ENCODE results near the gene PITPNC1. TPM values are rescaled to one million over a fixed set of nuclear protein-coding genes. Genes with fewer than 3 reads are reported as not detected.
"Not testable (repeated sequence)": the region's sequence is repeated elsewhere in the genome, so short reads cannot be mapped to it uniquely, and the experiment has no call there.

The PITPNC1 gene
- total RNA-seq, 4 donors from 2014 or later, result 14.1 to 35.5 (median 31.8) TPM

- Histone ChIP-seq H3K27ac (replicated peaks in 1 of 4) (peak overlapping the region; percentile 55 to 71 (median 67)), H3K4me3 (no peak overlapping the region), H3K4me1 (peaks cover 27 to 46% (median 39%) of the 10 kb centered on the region in 4 donors), H3K36me3 (no peaks in the 10 kb centered on the region), H3K9me3 (no peaks in the 10 kb centered on the region), H3K27me3 (no peaks in the 10 kb centered on the region)
- TF ChIP-seq EP300 (IDR thresholded peaks at IDR 0.05) (no peak), POLR2A (IDR thresholded peaks at IDR 0.05; ENCODE audit: low read depth) (no peak), POLR2AphosphoS5 (IDR thresholded peaks at IDR 0.05) (no peak)
- TF ChIP-seq, protein P1, sequence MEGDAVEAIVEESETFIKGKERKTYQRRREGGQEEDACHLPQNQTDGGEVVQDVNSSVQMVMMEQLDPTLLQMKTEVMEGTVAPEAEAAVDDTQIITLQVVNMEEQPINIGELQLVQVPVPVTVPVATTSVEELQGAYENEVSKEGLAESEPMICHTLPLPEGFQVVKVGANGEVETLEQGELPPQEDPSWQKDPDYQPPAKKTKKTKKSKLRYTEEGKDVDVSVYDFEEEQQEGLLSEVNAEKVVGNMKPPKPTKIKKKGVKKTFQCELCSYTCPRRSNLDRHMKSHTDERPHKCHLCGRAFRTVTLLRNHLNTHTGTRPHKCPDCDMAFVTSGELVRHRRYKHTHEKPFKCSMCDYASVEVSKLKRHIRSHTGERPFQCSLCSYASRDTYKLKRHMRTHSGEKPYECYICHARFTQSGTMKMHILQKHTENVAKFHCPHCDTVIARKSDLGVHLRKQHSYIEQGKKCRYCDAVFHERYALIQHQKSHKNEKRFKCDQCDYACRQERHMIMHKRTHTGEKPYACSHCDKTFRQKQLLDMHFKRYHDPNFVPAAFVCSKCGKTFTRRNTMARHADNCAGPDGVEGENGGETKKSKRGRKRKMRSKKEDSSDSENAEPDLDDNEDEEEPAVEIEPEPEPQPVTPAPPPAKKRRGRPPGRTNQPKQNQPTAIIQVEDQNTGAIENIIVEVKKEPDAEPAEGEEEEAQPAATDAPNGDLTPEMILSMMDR (IDR thresholded peaks at IDR 0.05), result no peak
- WGBS, result 27% methylated on average over 4 of the region's 4 CpGs
- no peak for DNase-seq (ENCODE audit: extremely low spot score)
- intact Hi-C loops (cut with DNase I), result no loop called here
These were observed 137.9 kb downstream of the PITPNC1 start for GRCh38 chr17:67514998-67515397.

DNA sequence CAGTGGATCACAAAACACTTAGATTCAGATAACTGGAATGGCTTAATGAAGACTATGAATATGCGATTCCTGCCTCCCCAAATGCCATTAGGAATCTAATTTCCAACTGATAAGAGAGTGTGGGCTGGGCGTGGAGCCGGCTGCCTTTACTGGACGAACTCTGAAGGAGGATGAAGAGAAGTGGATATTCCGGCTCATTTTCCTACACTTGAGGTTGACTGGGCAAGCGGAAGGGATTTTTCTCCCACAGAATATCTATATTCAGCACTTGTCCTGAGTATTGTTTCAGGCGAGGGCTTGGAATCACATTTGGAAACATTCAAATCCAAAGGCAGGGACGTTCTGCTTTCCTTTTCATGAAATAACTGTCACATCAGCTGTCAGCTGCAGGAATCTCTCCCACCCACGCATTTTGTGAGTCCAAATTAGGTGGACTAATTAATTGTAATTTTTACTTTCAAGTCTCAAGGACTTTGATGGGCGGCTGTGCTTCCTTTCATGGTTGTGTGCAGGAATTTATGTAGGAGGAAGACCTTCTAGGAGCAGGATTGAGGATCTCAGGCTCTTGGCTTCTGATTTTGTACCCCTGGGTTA, 138.5 kb downstream of the PITPNC1 start:
- WGBS, result 45% methylated on average over 10 of the region's 10 CpGs
- no peak for DNase-seq (ENCODE audit: extremely low spot score)
- no peaks in the 10 kb centered on the region for H3K36me3 ChIP-seq
- no peaks in the 10 kb centered on the region for H3K27me3 ChIP-seq
- peaks cover 21 to 46% (median 39%) of the 10 kb centered on the region in 4 donors for H3K4me1 ChIP-seq
- intact Hi-C loops (cut with DNase I), result no loop called here
- H3K4me3 ChIP-seq, result no peak overlapping the region
- H3K9me3 ChIP-seq, result no peaks in the 10 kb centered on the region
- H3K27ac ChIP-seq (replicated peaks in 1 of 4), result peak overlapping the region; percentile 55 to 71 (median 67)
- TF ChIP-seq EP300 (IDR thresholded peaks at IDR 0.05) (no peak), POLR2A (IDR thresholded peaks at IDR 0.05; ENCODE audit: low read depth) (no peak), POLR2AphosphoS5 (IDR thresholded peaks at IDR 0.05) (no peak)
- TF ChIP-seq, protein P1 (IDR thresholded peaks at IDR 0.05), result no peak

DNA sequence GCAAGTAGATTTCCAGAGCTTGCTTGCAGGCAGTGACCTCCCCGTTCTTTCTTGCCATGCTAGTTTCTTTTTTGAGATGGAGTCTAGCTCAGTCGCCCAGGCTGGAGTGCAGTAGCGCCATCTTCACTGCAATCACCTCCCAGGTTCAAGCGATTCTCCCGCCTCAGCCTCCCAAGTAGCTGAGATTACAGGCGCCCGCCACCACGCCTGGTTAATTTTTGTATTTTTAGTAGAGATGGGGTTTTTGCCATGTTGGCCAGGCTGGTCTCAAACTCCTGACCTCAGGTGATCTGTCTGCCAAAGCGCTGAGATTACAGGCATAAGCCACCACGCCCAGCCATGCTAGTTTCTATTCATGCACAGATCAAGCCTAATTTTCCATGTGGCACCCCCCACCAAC, 139.5 kb downstream of the PITPNC1 start:
- H3K4me3 ChIP-seq; intact Hi-C loops (cut with DNase I); H3K9me3 ChIP-seq; DNase-seq (ENCODE audit: extremely low spot score); H3K27me3 ChIP-seq; H3K36me3 ChIP-seq: not testable (repeated sequence)
- WGBS, result 93% methylated on average over 10 of the region's 10 CpGs
- Histone ChIP-seq H3K27ac (replicated peaks in 1 of 4) (peak overlapping the region in 2 of 4 donors; percentile 31 to 64), H3K4me1 (peaks cover 21 to 51% (median 42%) of the 10 kb centered on the region in 4 donors)

DNA sequence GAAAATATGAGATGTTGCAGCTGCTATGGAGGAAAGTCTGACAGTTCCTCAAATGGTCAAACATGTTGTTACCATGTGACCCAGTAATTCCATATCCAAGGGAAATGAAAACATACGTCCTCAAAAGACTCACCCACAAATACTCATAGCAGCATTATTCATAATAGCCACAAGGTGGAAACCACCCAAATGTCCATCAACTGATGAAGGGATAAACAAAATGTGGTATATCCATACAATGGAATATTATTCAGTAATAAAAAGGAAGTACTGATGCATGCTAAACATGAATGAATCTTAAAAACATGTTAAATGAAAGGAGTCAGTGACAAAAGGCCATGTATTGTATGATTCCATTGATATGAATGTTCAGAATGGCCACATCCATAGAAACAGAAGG, 140.2 kb downstream of the PITPNC1 start:
- WGBS, result 62% methylated on average over 1 of the region's 1 CpG
- peaks cover 21 to 58% (median 42%) of the 10 kb centered on the region in 4 donors for H3K4me1 ChIP-seq
- no peak overlapping the region for H3K4me3 ChIP-seq
- DNase-seq (ENCODE audit: extremely low spot score), result no peak
- TF ChIP-seq, protein P1 (IDR thresholded peaks at IDR 0.05), result no peak
- TF ChIP-seq POLR2AphosphoS5 (IDR thresholded peaks at IDR 0.05) (no peak), POLR2A (IDR thresholded peaks at IDR 0.05; ENCODE audit: low read depth) (no peak), EP300 (IDR thresholded peaks at IDR 0.05) (no peak)
- H3K9me3 ChIP-seq, result no peaks in the 10 kb centered on the region
- no peak overlapping the region for H3K27ac ChIP-seq (replicated peaks in 1 of 4)
- intact Hi-C loops (cut with DNase I), result no loop called here
- no peaks in the 10 kb centered on the region for H3K36me3 ChIP-seq
- H3K27me3 ChIP-seq, result no peaks in the 10 kb centered on the region

DNA sequence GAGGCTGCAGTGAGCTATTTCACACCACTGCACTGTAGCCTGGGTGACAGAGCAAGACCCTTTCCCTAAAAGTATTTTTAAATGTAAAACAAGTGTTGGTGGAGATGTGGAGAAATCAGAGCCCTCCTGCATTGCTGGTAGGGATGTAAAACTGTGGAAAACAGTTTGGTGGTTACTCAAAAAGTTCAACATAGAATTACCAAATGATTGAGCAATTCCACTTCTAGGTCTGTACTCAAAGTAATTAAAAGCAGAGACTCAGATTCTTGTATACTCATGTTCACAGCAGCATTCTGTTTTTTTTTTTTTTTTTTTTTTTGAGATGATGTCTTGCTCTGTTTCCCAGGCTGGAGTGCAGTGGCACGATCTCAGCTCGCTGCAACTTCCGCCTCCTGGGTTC, 141.8 kb downstream of the PITPNC1 start:
- H3K27me3 ChIP-seq, result no peaks in the 10 kb centered on the region
- no peaks in the 10 kb centered on the region for H3K36me3 ChIP-seq
- no peak overlapping the region for H3K27ac ChIP-seq (replicated peaks in 1 of 4)
- WGBS, result 94% methylated on average over 3 of the region's 3 CpGs
- H3K9me3 ChIP-seq, result no peaks in the 10 kb centered on the region
- no peak for TF ChIP-seq EP300 (IDR thresholded peaks at IDR 0.05)
- TF ChIP-seq, protein P1 (IDR thresholded peaks at IDR 0.05), result no peak
- no peak for TF ChIP-seq POLR2AphosphoS5 (IDR thresholded peaks at IDR 0.05)
- TF ChIP-seq POLR2A (IDR thresholded peaks at IDR 0.05; ENCODE audit: low read depth), result no peak
- peaks cover 21 to 58% (median 42%) of the 10 kb centered on the region in 4 donors for H3K4me1 ChIP-seq
- H3K4me3 ChIP-seq, result no peak overlapping the region
- intact Hi-C loops (cut with DNase I), result no loop called here
- DNase-seq (ENCODE audit: extremely low spot score), result no peak

Measured in esophagus muscularis mucosa (tissue), 4 donors.